Stimulated activated CD8-positive, alpha-beta memory T cell treated with anti-CD3 and anti-CD28 coated beads, Interleukin-12 subunit alpha, Interleukin-12 subunit beta, amount 100 ng/mL, for 1 hour (primary cell): ENCODE results near the gene NCOR2.

Experiments
- DNase-seq: peaks from one replicate; pipeline ENCODE4 v3.0.0-alpha.2; 2020; ENCODE audit warnings: low read depth

NCOR2 gene

GRCh38 chr12:124566997-124567672 is at the start of gene NCOR2:
Gene NCOR2 (minus strand): TSS chr12:124567612. CDS start chr12:124495251, 72,361 bp downstream.
- peak; percentile 15 for DNase-seq

DNA sequence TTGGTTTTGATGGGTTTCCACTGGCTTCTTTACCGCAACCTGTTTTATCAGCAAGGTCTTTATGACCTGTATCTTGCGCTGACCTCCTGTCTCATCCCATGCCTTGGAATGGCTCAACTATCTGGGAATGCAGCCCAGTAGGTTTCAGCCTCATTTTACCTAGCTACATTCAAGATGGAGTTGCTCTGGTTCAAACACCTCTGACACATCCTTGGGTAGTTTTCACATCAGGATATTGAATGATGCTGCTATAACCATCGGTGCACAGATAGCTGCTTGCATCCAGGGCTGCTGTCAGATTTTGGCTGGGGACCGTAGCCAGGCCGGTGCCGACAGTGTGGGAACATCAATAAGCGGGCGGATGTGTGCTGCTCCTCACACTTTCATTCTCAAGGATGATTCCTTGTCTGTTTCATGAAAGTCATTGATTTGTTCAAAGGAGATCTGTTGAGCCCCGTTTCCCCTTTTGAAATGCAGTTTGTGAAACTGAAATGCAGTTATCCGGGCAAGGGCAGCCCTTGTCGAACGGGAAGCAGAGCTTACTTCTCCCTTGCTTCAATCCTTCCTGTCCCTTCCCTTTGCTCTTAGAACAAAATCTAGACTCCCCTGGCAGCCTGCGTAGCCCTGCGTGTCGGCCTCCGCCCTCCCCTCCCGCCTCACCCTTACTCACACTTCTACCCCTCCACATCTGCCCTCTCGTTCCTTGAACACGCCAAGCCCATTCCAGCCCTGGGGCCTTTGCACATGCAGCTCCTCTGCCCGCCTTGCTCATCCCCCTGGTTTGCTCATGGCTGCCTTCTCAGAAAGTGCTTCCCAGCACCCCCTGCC is 49.2 kb upstream of the NCOR2 start:
- DNase-seq: no peak

- no peak for DNase-seq
Measured at GRCh38 chr12:124614512-124615292, 47.3 kb upstream of the NCOR2 start.

- no peak for DNase-seq
Measured at GRCh38 chr12:124613151-124613585, 45.8 kb upstream of the NCOR2 start.

- no peak for DNase-seq
Measured at GRCh38 chr12:124612410-124612680, 44.9 kb upstream of the NCOR2 start.

DNA sequence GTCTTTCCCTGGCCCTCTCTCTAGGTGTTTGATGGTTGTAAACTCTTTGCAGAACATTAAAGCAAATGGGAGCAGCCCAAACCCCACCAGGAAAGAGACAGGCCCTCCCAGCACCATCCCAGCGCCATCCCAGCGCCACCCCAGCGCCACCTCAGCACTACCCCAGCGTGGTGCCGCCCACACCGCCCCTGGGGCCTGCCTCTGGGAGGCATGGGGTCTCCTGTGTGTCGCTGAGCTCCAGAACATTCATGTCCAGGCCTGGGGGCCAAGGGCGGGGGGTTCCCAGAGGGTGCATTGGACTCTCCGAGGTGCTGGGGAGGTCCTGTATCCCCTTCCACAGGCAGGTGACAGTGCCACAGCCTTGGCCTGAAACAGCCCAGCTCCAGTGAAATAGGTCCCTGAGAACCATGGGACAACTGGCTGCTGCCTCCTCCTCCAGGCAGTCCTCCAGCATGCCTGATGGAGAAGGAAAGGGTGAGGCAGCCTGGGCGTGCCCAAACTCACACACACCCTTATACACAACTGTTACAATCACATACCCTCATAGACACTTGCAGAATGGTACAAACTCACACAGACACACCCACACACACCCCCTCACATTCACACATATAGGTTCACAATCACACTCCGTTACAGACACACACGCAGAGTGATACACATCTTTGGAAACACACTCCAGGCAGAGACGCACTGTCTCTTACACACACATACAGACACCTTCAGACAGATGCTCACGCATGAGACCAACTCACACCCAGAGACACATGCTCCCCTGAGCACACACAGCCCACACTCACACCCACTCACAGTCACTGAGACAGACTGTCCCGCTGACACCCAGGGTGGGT is 44.4 kb upstream of the NCOR2 start:
- DNase-seq: no peak

DNA sequence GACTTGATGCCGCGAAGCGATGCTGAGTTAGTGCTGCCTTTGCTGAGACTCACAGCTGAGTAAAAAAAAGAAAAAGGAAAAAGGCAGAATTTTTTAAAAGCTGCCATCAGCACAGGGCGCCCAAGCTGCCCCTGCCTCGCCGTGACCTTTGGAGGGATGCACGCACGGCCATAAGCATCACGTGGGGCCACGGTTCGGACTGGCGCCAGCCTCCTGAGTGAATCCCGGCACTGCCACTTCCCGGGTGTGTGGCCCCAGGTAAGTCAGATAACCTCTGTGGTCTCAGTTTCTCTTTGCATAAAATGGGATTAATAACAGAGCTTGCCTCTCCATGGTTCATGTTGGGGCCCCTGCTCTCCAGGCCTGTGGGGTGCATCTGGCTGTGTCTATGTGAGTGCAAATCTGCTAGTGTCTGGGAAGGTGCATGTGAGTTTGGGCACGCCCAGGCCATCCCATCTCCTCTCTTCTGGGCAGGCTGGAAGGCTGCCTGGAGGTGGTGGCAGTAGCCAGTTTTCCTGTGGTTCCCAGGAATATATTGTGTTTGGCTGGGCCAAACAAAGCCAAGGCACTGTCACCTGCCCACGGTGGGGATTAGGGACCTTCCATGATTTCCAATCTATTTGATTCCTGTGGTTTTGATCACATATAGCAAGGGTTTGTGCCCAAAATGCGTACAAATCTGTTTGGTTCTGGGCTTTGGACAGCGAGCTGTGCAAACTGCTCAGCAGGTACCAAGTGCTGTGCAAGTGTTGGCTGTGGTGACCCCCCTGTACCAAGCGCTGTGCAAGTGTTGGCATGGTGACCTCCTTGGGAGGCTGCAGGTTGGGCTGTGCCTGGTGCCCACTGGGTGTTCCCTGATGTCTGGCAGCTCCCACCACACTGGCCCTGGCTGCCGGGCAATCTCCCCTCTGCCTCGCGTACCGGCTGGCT is 43.5 kb upstream of the NCOR2 start:
- no peak for DNase-seq

DNA sequence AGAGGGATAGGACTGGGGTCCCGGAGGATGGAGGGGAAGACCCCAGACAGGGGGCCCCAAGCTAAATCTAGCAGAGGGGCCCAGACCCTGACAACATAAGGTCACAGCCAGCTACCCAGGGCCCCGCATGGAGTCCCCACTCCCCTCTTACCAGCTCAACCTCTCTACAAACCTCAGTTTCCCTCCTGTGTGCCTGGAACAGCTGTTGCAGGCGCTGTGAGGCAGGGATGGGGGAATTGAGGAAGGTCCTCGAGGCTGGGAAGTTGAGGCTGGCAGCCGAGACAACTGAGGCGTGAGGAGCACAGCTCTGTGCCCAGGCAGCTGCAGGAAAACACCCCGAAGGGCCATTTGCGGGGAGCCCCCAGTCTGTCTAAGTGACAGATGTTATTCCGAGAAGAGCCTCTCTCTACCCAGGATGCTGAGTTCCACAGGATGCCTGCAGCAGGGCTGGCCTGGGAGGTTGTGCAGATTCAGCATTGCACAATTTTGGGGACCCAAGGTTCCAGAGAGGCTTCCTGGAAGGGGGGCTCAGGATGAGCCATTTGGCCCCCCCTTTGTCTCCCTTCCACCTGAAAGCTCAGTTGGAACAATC is 42.7 kb upstream of the NCOR2 start:
- no peak for DNase-seq

DNA sequence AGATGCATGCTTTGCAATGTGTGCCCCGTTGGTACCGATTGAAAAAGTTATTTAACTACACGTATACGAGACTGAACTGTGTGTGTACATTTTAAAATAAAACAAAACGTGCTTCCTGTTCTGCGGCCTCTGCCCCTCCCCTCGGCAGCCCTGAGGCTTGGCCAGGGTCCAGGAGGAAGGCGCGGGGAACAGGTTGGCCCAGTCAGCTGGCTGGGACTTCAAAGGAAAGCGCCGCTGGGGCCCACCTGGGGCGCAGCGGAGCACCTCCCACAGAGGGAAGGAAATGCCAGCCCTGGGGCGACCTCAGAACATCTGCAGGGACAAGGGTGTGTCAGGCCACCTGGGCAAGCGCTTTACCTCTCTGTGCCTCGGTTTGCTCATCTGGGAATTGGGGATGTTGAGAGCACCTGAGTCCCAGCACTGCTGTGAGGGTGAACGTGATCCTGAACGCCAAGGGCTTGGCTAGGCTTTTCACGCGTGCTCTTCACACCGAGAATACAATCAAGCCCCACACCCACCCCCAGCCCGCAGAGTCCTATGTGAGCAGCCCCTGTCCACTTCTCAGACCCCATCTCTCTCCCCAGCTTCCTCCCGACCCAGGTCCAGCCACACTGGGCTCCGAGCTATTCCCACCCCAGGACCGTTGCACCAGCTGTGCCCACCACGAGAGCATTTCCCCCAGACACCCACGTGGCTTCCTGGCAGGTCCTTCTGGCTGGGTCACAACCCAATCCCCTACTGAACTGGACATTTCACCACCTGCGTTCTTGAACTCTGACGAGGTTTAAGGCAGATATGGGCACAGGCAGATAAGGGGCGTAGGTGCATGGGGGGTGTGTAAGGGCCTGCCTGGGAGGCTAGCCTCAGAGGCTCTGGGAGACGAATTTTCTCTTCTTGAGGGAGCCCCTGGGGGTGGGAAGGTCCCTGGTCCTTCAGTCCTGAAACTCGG is 41.9 kb upstream of the NCOR2 start:
- peak; percentile 72 for DNase-seq

- no peak for DNase-seq
Measured at GRCh38 chr12:124608450-124608870, 41.0 kb upstream of the NCOR2 start.

- no peak for DNase-seq
Measured at GRCh38 chr12:124607681-124608425, 40.4 kb upstream of the NCOR2 start.

DNA sequence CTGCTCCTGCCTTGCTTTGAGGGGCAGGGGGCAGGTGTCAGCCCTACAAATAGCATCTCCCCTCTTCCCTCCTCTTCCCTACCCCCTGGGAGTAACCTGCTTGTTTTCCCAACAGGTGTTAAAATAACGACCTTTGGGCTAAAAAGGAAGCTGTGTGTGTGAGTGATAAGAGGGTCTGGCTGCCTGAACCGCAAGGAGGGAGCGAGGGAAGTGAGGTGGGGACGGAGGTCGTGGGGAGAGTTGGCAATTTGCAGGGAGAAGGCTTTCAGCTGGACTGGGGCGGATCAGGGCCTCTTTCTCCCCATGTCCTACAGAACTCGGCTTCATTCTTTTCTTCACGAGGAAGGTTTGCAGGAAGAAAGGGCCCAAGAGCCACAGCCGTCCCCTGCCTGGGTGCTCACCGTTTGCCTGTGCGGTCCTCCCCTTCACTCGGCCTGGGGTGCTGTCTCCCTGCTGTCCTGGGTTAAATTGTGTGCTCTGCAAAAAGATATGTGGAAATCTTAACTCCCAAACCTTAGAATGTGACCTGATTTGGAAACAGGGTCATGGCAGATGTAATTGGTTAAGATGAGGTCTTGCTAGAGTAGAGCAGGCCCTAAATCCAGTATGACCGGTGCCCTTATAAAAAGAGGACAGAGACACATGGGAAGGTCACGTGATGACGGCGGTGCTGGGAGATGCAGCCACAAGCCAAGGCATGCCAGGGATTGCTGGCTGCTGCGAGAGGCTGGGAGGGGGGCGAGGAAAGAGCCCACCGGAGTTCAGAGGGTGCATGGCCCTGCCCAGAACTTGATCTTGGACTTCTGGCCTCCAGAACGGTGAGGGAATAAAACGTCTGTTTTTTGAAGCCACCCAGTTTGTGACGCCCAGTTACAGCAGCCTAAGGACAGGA is 38.7 kb upstream of the NCOR2 start:
- DNase-seq: no peak

GRCh38 chr12:124605150-124605882 is 37.9 kb upstream of the NCOR2 start:
- DNase-seq: no peak

DNA sequence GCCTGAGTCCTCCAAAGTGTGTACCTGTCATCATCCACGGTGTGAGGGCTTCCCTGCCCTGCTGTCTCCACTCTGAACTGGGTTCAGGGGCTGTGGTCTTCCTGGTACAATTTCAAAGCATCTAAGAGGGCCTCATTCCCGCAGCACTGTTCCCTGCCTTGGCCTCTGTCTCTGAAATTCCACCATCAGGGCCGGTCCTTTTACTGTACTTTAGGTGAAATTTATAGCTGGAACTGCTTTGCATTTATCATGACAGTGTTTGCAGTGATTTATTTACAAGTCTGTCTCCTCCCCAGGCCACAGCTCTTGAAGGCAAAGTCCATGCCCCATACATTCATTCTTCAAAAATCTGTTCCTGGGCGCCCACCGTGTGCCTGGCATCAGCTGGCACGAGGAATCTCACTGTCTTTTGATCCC is 36.9 kb upstream of the NCOR2 start:
- DNase-seq: no peak

DNA sequence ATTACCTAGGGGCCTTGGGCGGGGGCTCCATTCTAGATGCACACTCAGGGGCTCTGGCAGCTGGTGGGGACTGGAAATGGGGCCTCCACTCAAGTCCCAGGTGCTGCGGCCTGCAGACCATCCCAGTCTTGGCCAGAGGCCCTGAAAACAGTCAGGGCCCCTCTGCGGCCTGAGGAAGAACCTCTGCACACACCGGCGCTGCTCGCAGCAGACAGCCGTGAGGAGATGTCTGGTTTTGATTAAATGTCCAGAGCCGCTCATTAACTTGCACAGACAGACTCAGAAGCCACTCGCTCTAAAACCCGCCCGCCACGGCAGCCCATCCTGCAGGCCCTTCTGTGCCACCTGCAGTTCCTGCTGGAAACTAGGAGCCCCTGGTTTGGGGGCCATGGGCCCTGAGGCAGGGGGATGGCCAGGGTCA is 36.4 kb upstream of the NCOR2 start:
- DNase-seq: no peak

- DNase-seq: no peak
Measured at GRCh38 chr12:124603100-124603541, 35.7 kb upstream of the NCOR2 start.

GRCh38 chr12:124601706-124602105 is 34.3 kb upstream of the NCOR2 start:
- no peak for DNase-seq
